Right lobe of liver (tissue), 4 donors: ENCODE measurements around the gene UBE2V1.

Experiments used
- CTCF ChIP-seq, 4 donors: fragments of 200-600 bp in 3 of 4; fragments of 450-650 bp in 1 of 4; IDR thresholded peaks; one replicate each; pipeline versions ENCODE4 v1.5.1 to v1.8.0; 2016 to 2022; ENCODE audit warnings: antibody characterized with exemption in 4 of 4, mild to moderate bottlenecking in 2 of 4
- POLR2A ChIP-seq: fragments of 450-650 bp; IDR thresholded peaks from one replicate; pipeline ENCODE4 v1.6.1; 2017; ENCODE audit warnings: antibody characterized with exemption, mild to moderate bottlenecking
- donor health status: DM: no; HTN: no; CAD: no.
- donor health status: DM: no; HTN: no; CAD: no.
- donor health status: DM: no; HTN: yes; CAD: no.

DNA sequence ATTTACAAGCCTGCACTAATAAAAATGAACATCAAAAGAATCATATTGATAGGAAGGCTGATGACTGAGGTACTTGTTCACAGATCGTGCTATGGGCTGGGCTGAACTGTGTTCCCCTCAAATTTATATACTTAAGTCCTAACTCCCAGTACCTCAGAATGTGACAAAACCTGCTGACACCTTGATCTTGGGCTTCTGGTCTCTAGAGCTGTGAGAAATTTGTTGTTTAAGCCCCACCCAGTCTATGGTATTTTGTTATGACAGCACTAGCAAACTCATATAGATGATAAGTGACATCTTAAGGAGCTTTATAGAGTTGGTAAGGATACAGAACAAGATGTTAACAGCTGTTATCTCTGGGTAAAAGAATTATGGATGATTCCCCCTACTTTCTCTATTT lies 13.8 kb downstream of the UBE2V1 start:
- TF ChIP-seq CTCF (IDR thresholded peaks at IDR 0.05) (no peak), POLR2A (no peak)
